ENCODE data around the gene C15orf39.

- TF ChIP-seq CTCF (IDR thresholded peaks at IDR 0.05) (no peak), POLR2A (IDR thresholded peaks at IDR 0.05) (no peak)
These were observed 38.5 kb upstream of the C15orf39 start for GRCh38 chr15:75163150-75163564.

Data from breast epithelium (tissue), 3 donors.